Activated CD8-positive, alpha-beta memory T cell treated with anti-CD3 and anti-CD28 coated beads for 4 hours (primary cell): Measurements from ENCODE around the gene ALG1.
"Not testable (repeated sequence)": the region's sequence is repeated elsewhere in the genome, so short reads cannot be mapped to it uniquely, and the experiment has no call there.

Experiments
- DNase-seq, 2 donors: peaks; one replicate each; pipeline ENCODE4 v3.0.0-alpha.2; 2020; ENCODE audit warnings: low read depth in 2 of 2

ALG1 gene

GRCh38 chr16:5071681-5072333 is at the start of gene ALG1:
Gene ALG1 (plus strand): TSS chr16:5071843. CDS start chr16:5071850, 7 bp downstream.
- peak; percentile 80 to 82 for DNase-seq

- DNase-seq, result no peak
These were observed 49.1 kb upstream of the ALG1 start for GRCh38 chr16:5022521-5022920.

- no peak for DNase-seq
These were observed 47.0 kb upstream of the ALG1 start for GRCh38 chr16:5024632-5025031.

GRCh38 chr16:5025171-5025632 is 46.4 kb upstream of the ALG1 start:
- no peak for DNase-seq

- no peak for DNase-seq
These were observed 45.0 kb upstream of the ALG1 start for GRCh38 chr16:5026664-5027063.

GRCh38 chr16:5027086-5027485 is 44.6 kb upstream of the ALG1 start:
- DNase-seq, result no peak

- no peak for DNase-seq
These were observed 43.9 kb upstream of the ALG1 start for GRCh38 chr16:5027575-5028235.

GRCh38 chr16:5028950-5029475 is 42.6 kb upstream of the ALG1 start:
- DNase-seq, result no peak

GRCh38 chr16:5030251-5030870 is 41.3 kb upstream of the ALG1 start:
- DNase-seq, result no peak

- DNase-seq, result no peak
These were observed 40.0 kb upstream of the ALG1 start for GRCh38 chr16:5031601-5032000.

- no peak for DNase-seq
These were observed 38.9 kb upstream of the ALG1 start for GRCh38 chr16:5032748-5033167.

- peak; percentile 65 to 76 for DNase-seq
These were observed 38.1 kb upstream of the ALG1 start, which contains the start of gene NAGPA for GRCh38 chr16:5033256-5034166. Gene NAGPA (minus strand): TSS chr16:5033935. CDS start chr16:5033914, 21 bp downstream.

GRCh38 chr16:5034167-5034523 is 37.5 kb upstream of the ALG1 start:
- DNase-seq, result no peak

- DNase-seq, result no peak
These were observed 35.8 kb upstream of the ALG1 start for GRCh38 chr16:5035909-5036227.

- no peak for DNase-seq
These were observed 35.2 kb upstream of the ALG1 start for GRCh38 chr16:5036228-5037156.

- DNase-seq, result no peak
These were observed 31.2 kb upstream of the ALG1 start for GRCh38 chr16:5040451-5040850.

- DNase-seq, result no peak
These were observed 30.0 kb upstream of the ALG1 start for GRCh38 chr16:5041600-5042133.

- DNase-seq, result no peak
These were observed 29.0 kb upstream of the ALG1 start for GRCh38 chr16:5042574-5043171.

GRCh38 chr16:5044011-5044540 is 27.6 kb upstream of the ALG1 start:
- no peak for DNase-seq

- not testable (repeated sequence) for DNase-seq
These were observed 27.1 kb upstream of the ALG1 start for GRCh38 chr16:5044581-5044980.
